HepG2 (cell line): ENCODE results near the gene BCAT1. TPM values are rescaled to one million over a fixed set of nuclear protein-coding genes. Genes with fewer than 3 reads are reported as not detected.

Source experiments
- BCL6 ChIP-seq: IDR thresholded peaks from 2 replicates; pipeline ENCODE4 v1.6.1; 2016; ENCODE audit warnings: missing genetic modification reagents, missing compliant biosample characterization
- CBX5 ChIP-seq: sonication (generic); formaldehyde crosslinking; IDR thresholded peaks from 2 replicates; pipeline ENCODE4 v1.4.0; 2020; ENCODE audit warnings: missing genetic modification reagents, borderline replicate concordance
- ELF3 ChIP-seq: IDR thresholded peaks from 2 replicates; pipeline ENCODE4 v1.6.1; 2016; ENCODE audit warnings: missing genetic modification reagents, missing compliant biosample characterization
- EP300 ChIP-seq, 3 experiments: sonication (generic) in 1 of 3; formaldehyde crosslinking in 1 of 3; IDR thresholded peaks; 2 replicates each; pipeline versions ENCODE4 v1.5.1 to v1.6.1; 2011 to 2020; ENCODE audit warnings: low read depth in 2 of 3, low read length in 2 of 3, borderline replicate concordance in 1 of 3, improper control_type of control experiment in 1 of 3, mild to moderate bottlenecking in 1 of 3, missing genetic modification reagents in 1 of 3, moderate library complexity in 1 of 3
- FOXJ3 ChIP-seq: sonication (generic); formaldehyde crosslinking; IDR thresholded peaks from 2 replicates; pipeline ENCODE4 v1.4.0; 2020; ENCODE audit warnings: missing genetic modification reagents, mild to moderate bottlenecking, borderline replicate concordance
- HMG20A ChIP-seq: IDR thresholded peaks from 2 replicates; pipeline ENCODE4 v1.6.1; 2016; ENCODE audit warnings: borderline replicate concordance
- HNRNPH1 ChIP-seq: fragments of 200-400 bp; formaldehyde crosslinking; optimal IDR thresholded peaks from 2 replicates; pipeline ENCODE3; 2017; ENCODE audit warnings: mild to moderate bottlenecking, low read depth, low read length
- HOMEZ ChIP-seq: IDR thresholded peaks from 2 replicates; pipeline ENCODE4 v1.6.1; 2016; ENCODE audit warnings: low read depth
- ISL2 ChIP-seq: sonication (generic); formaldehyde crosslinking; IDR thresholded peaks from 2 replicates; pipeline ENCODE4 v1.5.0; 2020; ENCODE audit warnings: missing genetic modification reagents
- MLLT10 ChIP-seq: sonication (generic); formaldehyde crosslinking; IDR thresholded peaks from 2 replicates; pipeline ENCODE4 v1.4.0; 2020; ENCODE audit warnings: missing genetic modification reagents
- NCOR1 ChIP-seq: fragments of 200-600 bp; sonication (generic); IDR thresholded peaks from 2 replicates; pipeline ENCODE4 v1.7.0; 2017; ENCODE audit warnings: antibody characterized with exemption, low read length, borderline replicate concordance
- NR2F6 ChIP-seq, 2 experiments: IDR thresholded peaks; 2 replicates each; pipeline ENCODE4 v1.6.1; 2016; ENCODE audit warnings: antibody characterized with exemption in 1 of 2, mild to moderate bottlenecking in 1 of 2
- PAXIP1 ChIP-seq: sonication (generic); formaldehyde crosslinking; conservative IDR thresholded peaks from 2 replicates; pipeline ENCODE4 v1.4.0; 2020; ENCODE audit warnings: mild to moderate bottlenecking, missing genetic modification reagents, moderate library complexity
- RFX1 ChIP-seq: fragments of 450-650 bp; IDR thresholded peaks from 2 replicates; pipeline ENCODE4 v1.6.1; 2017
- SOX13 ChIP-seq, 3 experiments: fragments of 450-650 bp in 1 of 3; sonication (generic) in 1 of 3; formaldehyde crosslinking in 1 of 3; IDR thresholded peaks in 2 of 3; conservative IDR thresholded peaks in 1 of 3; 2 replicates each; pipeline versions ENCODE4 v1.5.0 to v1.6.1; 2016 to 2020; ENCODE audit warnings: antibody characterized with exemption in 1 of 3, mild to moderate bottlenecking in 1 of 3, missing compliant biosample characterization in 1 of 3, missing genetic modification reagents in 1 of 3, moderate library complexity in 1 of 3
- ZBTB42 ChIP-seq: sonication (generic); formaldehyde crosslinking; IDR thresholded peaks from 2 replicates; pipeline ENCODE4 v1.5.0; 2020; ENCODE audit warnings: mild to moderate bottlenecking, missing genetic modification reagents
- ZFX ChIP-seq: sonication (generic); formaldehyde crosslinking; IDR thresholded peaks from 2 replicates; pipeline ENCODE4 v1.4.0; 2020; ENCODE audit warnings: mild to moderate bottlenecking, low read depth, missing genetic modification reagents, moderate library complexity
- ZGPAT ChIP-seq: IDR thresholded peaks from 2 replicates; pipeline ENCODE4 v1.6.1; 2016; ENCODE audit warnings: mild to moderate bottlenecking
- ZNF256 ChIP-seq: sonication (generic); formaldehyde crosslinking; conservative IDR thresholded peaks from 2 replicates; pipeline ENCODE4 v1.4.0; 2020; ENCODE audit warnings: missing genetic modification reagents
- ZNF275 ChIP-seq: sonication (generic); formaldehyde crosslinking; IDR thresholded peaks from 2 replicates; pipeline ENCODE4 v1.8.0; 2022; ENCODE audit warnings: missing genetic modification reagents, mild to moderate bottlenecking, inconsistent platforms, borderline replicate concordance
- ZNF451 ChIP-seq: sonication (generic); formaldehyde crosslinking; IDR thresholded peaks from 2 replicates; pipeline ENCODE4 v1.5.0; 2020; ENCODE audit warnings: mild to moderate bottlenecking, missing genetic modification reagents
- polyA plus RNA-seq, 8 experiments: library from polyadenylated mRNA; depleted of rRNA in 3 of 8; stranded (reverse) in 7 of 8; unstranded in 1 of 8; fragments of >200 nt; fragmentation: Illumina TruSeq in 4 of 8; extraction: Trizol in 4 of 8; gene quantifications; 2 replicates each; pipeline versions ENCODE4 v1.2.1 to v1.2.3, GENCODE V29; 2011 to 2016; ENCODE audit warnings: low read depth in 4 of 8, missing spikeins in 1 of 8, mixed read lengths in 1 of 8; ENCODE audit not compliant: insufficient read depth in 1 of 8
- total RNA-seq, 5 experiments: library from RNA; depleted of rRNA; stranded (reverse); fragments of >200 nt; fragmentation: Illumina TruSeq; extraction: Trizol; gene quantifications; 2 replicates each; pipeline ENCODE4 v1.2.3, GENCODE V29; 2016; ENCODE audit warnings: low read depth in 1 of 5

The BCAT1 gene
- total and polyA plus RNA-seq, 2 of the 13 experiments (the other 11 are each of a cell fraction or from before 2014, with no cell fraction given) = 8.0 to 75.5 TPM

- TF ChIP-seq SOX13 (IDR thresholded peaks at IDR 0.05) (no peak), SOX13 (CRISPR knock-in tag; conservative IDR thresholded peaks at IDR 0.05 in 1 of 2, IDR thresholded peaks at IDR 0.05 in 1 of 2) (peak in 1 of 2 experiments; percentile 79; a peak in 2 of 4 replicates), ZBTB42 (no peak), ZNF451 (CRISPR knock-in tag) (no peak), ZNF256 (no peak), MLLT10 (CRISPR knock-in tag) (no peak), ELF3 (CRISPR knock-in tag) (no peak), EP300 (IDR thresholded peaks at IDR 0.05; ENCODE audit: low read depth in 2 of 2, low read length in 2 of 2) (peak; percentile 87 to 98), EP300 (CRISPR knock-in tag; IDR thresholded peaks at IDR 0.05; ENCODE audit: borderline replicate concordance) (peak; percentile 86), NCOR1 (peak; percentile 27; the same call in 1 of the 2 replicates), HOMEZ (CRISPR knock-in tag) (0 out of 2 replicates have a peak, but pooled peaks have one; percentile 10), FOXJ3 (CRISPR knock-in tag) (peak; percentile 91), RFX1 (peak; percentile 74), CBX5 (CRISPR knock-in tag) (no peak), ZFX (CRISPR knock-in tag) (peak; percentile 38; the same call in 1 of the 2 replicates), ZGPAT (CRISPR knock-in tag) (peak; percentile 17; the same call in 1 of the 2 replicates), ZNF275 (CRISPR knock-in tag) (no peak), BCL6 (CRISPR knock-in tag) (peak; percentile 62; the same call in 1 of the 2 replicates), ISL2 (CRISPR knock-in tag) (peak; percentile 64; the same call in 1 of the 2 replicates), HNRNPH1 (no peak), PAXIP1 (peak; percentile 56; the same call in 1 of the 2 replicates), NR2F6 (IDR thresholded peaks at IDR 0.05) (peak; percentile 43; the same call in 1 of the 2 replicates), NR2F6 (CRISPR knock-in tag; IDR thresholded peaks at IDR 0.05) (no peak), HMG20A (peak; percentile 44; the same call in 1 of the 2 replicates)
Measured at GRCh38 chr12:24760162-24760561, 188.7 kb downstream of the BCAT1 start (continued).
